H1 (cell line): ENCODE measurements around the gene IDUA. TPM values are rescaled to one million over a fixed set of nuclear protein-coding genes. Genes with fewer than 3 reads are reported as not detected.

Experiments used
- CTCF ChIA-PET: fragments of 300-600 bp; sonication (Branson Sonifier 250); formaldehyde crosslinking; loops from one replicate; lab custom pipeline; 2021; ENCODE audit not compliant: partially characterized antibody; lab: Charles Lee
- POLR2A ChIA-PET: fragments of 300-600 bp; sonication (Branson Sonifier 250); formaldehyde crosslinking; loops from one replicate; lab custom pipeline; 2021; ENCODE audit warnings: inconsistent platforms; ENCODE audit not compliant: partially characterized antibody; lab: Charles Lee
- DNase-seq, 2 experiments: peaks; one replicate each; pipeline versions ENCODE4 v3.0.0 to v3.0.0-alpha.2; 2010 to 2022; ENCODE audit warnings: low spot score in 2 of 2, low read depth in 1 of 2, mixed read lengths in 1 of 2
- FAIRE-seq: peaks from 2 replicates; lab custom pipeline; 2011; peaks lifted over from hg19 to GRCh38; lab: Jason Lieb, UNC
- H2AFZ ChIP-seq: 2 replicates; pipeline ENCODE4 v1.8.1; 2012; ENCODE audit warnings: low read length, inconsistent platforms
- H2AK5ac ChIP-seq: 2 replicates; pipeline ENCODE4 v1.6.1; 2013; ENCODE audit warnings: low read depth, low read length
- H2BK120ac ChIP-seq: replicated peaks from 2 replicates; pipeline ENCODE3; 2013; ENCODE audit warnings: low read depth, low read length, inconsistent platforms
- H2BK12ac ChIP-seq: 2 replicates; pipeline ENCODE4 v1.6.1; 2013; ENCODE audit warnings: low read depth, low read length
- H2BK15ac ChIP-seq: 2 replicates; pipeline ENCODE4 v1.6.1; 2013; ENCODE audit warnings: low read length
- H2BK20ac ChIP-seq: 2 replicates; pipeline ENCODE4 v1.6.1; 2013; ENCODE audit warnings: low read length
- H2BK5ac ChIP-seq: 2 replicates; pipeline ENCODE4 v1.6.1; 2013; ENCODE audit warnings: low read depth, low read length
- H3K14ac ChIP-seq: 2 replicates; pipeline ENCODE4 v1.6.1; 2013; ENCODE audit warnings: inconsistent platforms; ENCODE audit not compliant: insufficient read length
- H3K18ac ChIP-seq: 2 replicates; pipeline ENCODE4 v1.6.1; 2013; ENCODE audit warnings: low read length; ENCODE audit errors: extremely low read depth
- H3K23ac ChIP-seq: 2 replicates; pipeline ENCODE4 v1.6.1; 2013; ENCODE audit warnings: inconsistent platforms; ENCODE audit not compliant: insufficient read length
- H3K23me2 ChIP-seq: 2 replicates; pipeline ENCODE4 v1.6.1; 2013; ENCODE audit warnings: low read depth, low read length
- H3K27ac ChIP-seq: 2 replicates; pipeline ENCODE4 v1.6.1; 2011; ENCODE audit warnings: low read depth, low read length, inconsistent platforms
- H3K27me3 ChIP-seq, 4 experiments: replicated peaks in 1 of 4; 1 replicate in 1 of 4; 2 replicates in 3 of 4; pipeline versions ENCODE4 v1.6.1 to v1.8.1; 2011 to 2013; ENCODE audit warnings: low read length in 3 of 4, mild to moderate bottlenecking in 3 of 4, inconsistent platforms in 2 of 4, mixed read lengths in 2 of 4, moderate library complexity in 1 of 4; ENCODE audit not compliant: control insufficient read depth in 3 of 4, insufficient read depth in 3 of 4; ENCODE audit errors: extremely low read depth in 1 of 4
- H3K36me3 ChIP-seq, 4 experiments: 2 replicates each; pipeline versions ENCODE4 v1.6.1 to v1.8.1; 2011 to 2013; ENCODE audit warnings: mild to moderate bottlenecking in 4 of 4, low read length in 3 of 4, moderate library complexity in 2 of 4, control low read depth in 1 of 4, inconsistent platforms in 1 of 4; ENCODE audit not compliant: insufficient read depth in 4 of 4, control insufficient read depth in 2 of 4
- H3K4ac ChIP-seq: replicated peaks from 2 replicates; pipeline ENCODE3; 2013; ENCODE audit warnings: low read length, low read depth, mixed read lengths, inconsistent platforms; ENCODE audit not compliant: insufficient read length
- H3K4me1 ChIP-seq, 4 experiments: replicated peaks in 1 of 4; 1 replicate in 1 of 4; 2 replicates in 3 of 4; pipeline versions ENCODE4 v1.6.1 to v1.8.1; 2011 to 2013; ENCODE audit warnings: low read length in 3 of 4, inconsistent platforms in 2 of 4, mixed read lengths in 1 of 4; ENCODE audit not compliant: insufficient read depth in 4 of 4, control insufficient read depth in 3 of 4
- H3K4me2 ChIP-seq, 2 experiments: 2 replicates each; pipeline versions ENCODE4 v1.6.1 to v1.8.1; 2011 to 2013; ENCODE audit warnings: low read depth in 2 of 2, low read length in 2 of 2, control low read depth in 1 of 2, inconsistent platforms in 1 of 2, mild to moderate bottlenecking in 1 of 2; ENCODE audit not compliant: insufficient read depth in 1 of 2
- H3K4me3 ChIP-seq, 4 experiments: fragments of 200-600, 300-600 bp in 1 of 4; sonication (generic), shearing (Covaris generic), sonication (Bioruptor Twin) in 1 of 4; 2 replicates each; pipeline versions ENCODE4 v1.5.1 to v1.8.1; 2011 to 2016; ENCODE audit warnings: low read length in 4 of 4, low read depth in 3 of 4, control low read depth in 2 of 4, inconsistent platforms in 2 of 4, mild to moderate bottlenecking in 2 of 4, mixed read lengths in 1 of 4, moderate library complexity in 1 of 4; ENCODE audit not compliant: insufficient read depth in 2 of 4; ENCODE audit errors: extremely low read depth in 1 of 4
- H3K56ac ChIP-seq: replicated peaks from 2 replicates; pipeline ENCODE3; 2013; ENCODE audit warnings: low read depth, mild to moderate bottlenecking, mixed read lengths, low read length, inconsistent platforms; ENCODE audit not compliant: insufficient read length
- H3K79me1 ChIP-seq: 2 replicates; pipeline ENCODE4 v1.6.1; 2013; ENCODE audit warnings: low read depth, low read length, control low read depth
- H3K79me2 ChIP-seq, 2 experiments: 2 replicates each; pipeline versions ENCODE4 v1.6.1 to v1.8.1; 2012 to 2013; ENCODE audit warnings: low read length in 2 of 2, mild to moderate bottlenecking in 2 of 2, inconsistent platforms in 1 of 2; ENCODE audit not compliant: insufficient read depth in 2 of 2, control insufficient read depth in 1 of 2
- H3K9ac ChIP-seq, 4 experiments: replicated peaks in 1 of 4; 1 replicate in 1 of 4; 2 replicates in 3 of 4; pipeline versions ENCODE4 v1.6.1 to v1.8.1; 2011 to 2013; ENCODE audit warnings: low read depth in 3 of 4, low read length in 3 of 4, control low read depth in 2 of 4, mild to moderate bottlenecking in 2 of 4, moderate library complexity in 2 of 4, inconsistent platforms in 1 of 4; ENCODE audit errors: extremely low read depth in 1 of 4
- H3K9me3 ChIP-seq, 2 experiments: 2 replicates each; pipeline versions ENCODE4 v1.6.1 to v1.8.1; 2012 to 2013; ENCODE audit warnings: mild to moderate bottlenecking in 2 of 2, moderate library complexity in 2 of 2, control low read depth in 1 of 2, inconsistent platforms in 1 of 2, low read depth in 1 of 2, low read length in 1 of 2, mixed read lengths in 1 of 2; ENCODE audit not compliant: insufficient read depth in 2 of 2
- H4K20me1 ChIP-seq, 2 experiments: replicated peaks in 1 of 2; 2 replicates each; pipeline versions ENCODE3 to v1.8.1; 2011 to 2013; ENCODE audit warnings: inconsistent platforms in 2 of 2, low read length in 2 of 2, mild to moderate bottlenecking in 1 of 2; ENCODE audit not compliant: insufficient read depth in 2 of 2, control insufficient read depth in 1 of 2
- H4K5ac ChIP-seq: 2 replicates; pipeline ENCODE4 v1.6.1; 2013; ENCODE audit warnings: low read length, low read depth, mixed read lengths, inconsistent platforms; ENCODE audit not compliant: insufficient read length
- H4K8ac ChIP-seq: 2 replicates; pipeline ENCODE4 v1.8.0; 2013; ENCODE audit warnings: mild to moderate bottlenecking, moderate library complexity, low read length, inconsistent platforms; ENCODE audit not compliant: insufficient read depth; ENCODE audit errors: extremely low read depth
- H4K91ac ChIP-seq: replicated peaks from 2 replicates; pipeline ENCODE3; 2013; ENCODE audit warnings: low read length, mixed read lengths, inconsistent platforms; ENCODE audit not compliant: insufficient read length
- CBX5 ChIP-seq: fragments of 300-800, 300-1000 bp; sonication (generic); IDR thresholded peaks from 2 replicates; pipeline ENCODE4 v1.7.1; 2016; ENCODE audit warnings: antibody characterized with exemption, low read length, low read depth
- HDAC6 ChIP-seq: IDR thresholded peaks from one replicate; pipeline ENCODE4 v1.7.1; 2012; ENCODE audit warnings: low read depth, mild to moderate bottlenecking, inconsistent platforms, low read length, moderate library complexity
- JUND ChIP-seq: IDR thresholded peaks from 2 replicates; pipeline ENCODE4 v1.6.1; 2011; ENCODE audit warnings: mild to moderate bottlenecking, improper control_type of control experiment, low read length
- KDM4A ChIP-seq: IDR thresholded peaks from one replicate; pipeline ENCODE4 v1.7.1; 2012; ENCODE audit warnings: low read depth, mild to moderate bottlenecking, moderate library complexity, low read length, inconsistent platforms; ENCODE audit not compliant: severe bottlenecking
- SAP30 ChIP-seq: fragments of 300-600 bp; sonication (generic); IDR thresholded peaks from 2 replicates; pipeline ENCODE4 v1.7.1; 2012; ENCODE audit warnings: low read length, moderate library complexity, mild to moderate bottlenecking, inconsistent platforms; ENCODE audit not compliant: insufficient read depth, insufficient replicate concordance
- SP2 ChIP-seq: IDR thresholded peaks from 2 replicates; pipeline ENCODE4 v1.6.1; 2012; ENCODE audit warnings: mild to moderate bottlenecking, low read length, inconsistent platforms
- SUZ12 ChIP-seq: fragments of 200-600 bp; sonication (generic); IDR thresholded peaks from 2 replicates; pipeline ENCODE4 v1.6.1; 2012; ENCODE audit warnings: mild to moderate bottlenecking, inconsistent platforms, low read length, moderate library complexity, mixed read lengths
- TAF7 ChIP-seq: optimal IDR thresholded peaks from 2 replicates; pipeline ENCODE3; 2011; ENCODE audit warnings: low read depth, mild to moderate bottlenecking, inconsistent platforms, low read length, moderate library complexity, borderline replicate concordance
- TBP ChIP-seq: IDR thresholded peaks from 2 replicates; pipeline ENCODE4 v1.6.1; 2011; ENCODE audit warnings: low read depth, low read length, improper control_type of control experiment
- WGBS, 2 experiments: shearing (Covaris generic) in 1 of 2; methylation state at CpG; one replicate each; pipeline versions ENCODE4 v1.1.6 to v1.1.7; 2013 to 2015; ENCODE audit warnings: low lambda C conversion rate in 2 of 2, mixed read lengths in 2 of 2, inconsistent platforms in 1 of 2, low coverage in 1 of 2, missing lambda C conversion rate in 1 of 2; ENCODE audit not compliant: insufficient replicate concordance in 2 of 2, insufficient coverage in 1 of 2, insufficient read length in 1 of 2; ENCODE audit errors: extremely low coverage in 1 of 2, missing lambda C conversion rate in 1 of 2; 5-methylcytosine and 5-hydroxymethylcytosine counted together
- polyA plus RNA-seq, 7 experiments: library from polyadenylated mRNA; depleted of rRNA in 3 of 7; stranded (reverse) in 5 of 7; unstranded in 2 of 7; fragments of >200 nt in 5 of 7; fragments of 200-250 nt in 2 of 7; gene quantifications; 1 replicate in 5 of 7; 2 replicates in 1 of 7; 4 replicates in 1 of 7; pipeline versions ENCODE4 v1.2.1 to v1.2.3, GENCODE V29; 2011 to 2013; ENCODE audit warnings: missing spikeins in 2 of 7, mixed read lengths in 2 of 7
- total RNA-seq: library from RNA; stranded (reverse); fragmentation: NEBNext Ultra II Directional; extraction: Animal tissue kit (Norgen Biotek cat#: 25700); gene quantifications from 2 replicates; pipeline ENCODE4 v1.2.1, GENCODE V29; 2021

The IDUA gene
- total and polyA plus RNA-seq, 2 of the 8 experiments (the other 6 are each of a cell fraction or from before 2014, with no cell fraction given): 2.8 to 4.8 TPM

- Histone ChIP-seq H2BK15ac (no peak overlapping the region), H2AFZ (no peak overlapping the region), H3K18ac (no peak overlapping the region), H4K8ac (0 out of 2 replicates have a peak overlapping the region, but pooled peaks have one; percentile 68), H3K56ac (no peak overlapping the region), H2AK5ac (no peak overlapping the region), H4K20me1 (peaks cover 0 to 5% of the 10 kb centered on the region in 2 experiments), H3K23ac (no peak overlapping the region), H3K9ac (no peak overlapping the region), H3K9me3 (no peaks in the 10 kb centered on the region), H4K5ac (no peak overlapping the region), H2BK5ac (no peak overlapping the region), H3K4me3 (no peak overlapping the region), H3K79me1 (no peaks in the 10 kb centered on the region), H3K79me2 (no peaks in the 10 kb centered on the region), H3K4me2 (no peak overlapping the region), H2BK12ac (0 out of 2 replicates have a peak overlapping the region, but pooled peaks have one; percentile 27), H4K91ac (peak overlapping the region; percentile 15), H3K36me3 (no peaks in the 10 kb centered on the region), H2BK120ac (no peak overlapping the region), H3K4me1 (no peaks in the 10 kb centered on the region; a peak in 1 of 7 replicates), H3K4ac (no peak overlapping the region), H3K27ac (no peak overlapping the region), H3K27me3 (no peaks in the 10 kb centered on the region), H2BK20ac (no peak overlapping the region), H3K23me2 (no peaks in the 10 kb centered on the region), H3K14ac (no peak overlapping the region)
- WGBS, 2 experiments: 89% methylated on average over 41 of the region's 45 CpGs; no CpG with 5 or more reads in 1 of the 2 experiments
- ChIA-PET CTCF (interaction anchor here (1.4 to 1.6 kb wide), 2 partner anchors 9 to 10 kb away, joined by 3 to 4 read pairs; no protein-coding TSS in a partner anchor), POLR2A (interaction anchor here (0.6 to 1.3 kb wide), 4 partner anchors 9 to 407 kb away, joined by 3 to 4 read pairs (median 3); no protein-coding TSS in a partner anchor)
- DNase-seq: no peak
- TF ChIP-seq TAF7 (no peak), HDAC6 (no peak), KDM4A (no peak), TBP (no peak), JUND (no peak), SUZ12 (no peak), CBX5 (no peak), SP2 (no peak), SAP30 (no peak)
- FAIRE-seq: no peak
These were observed 29.1 kb upstream of the IDUA start for GRCh38 chr4:957581-958313.
